PFSK-1 (cell line): ENCODE results near the gene TLR4.

Experiments used
- FOXP2 ChIP-seq: optimal IDR thresholded peaks from 2 replicates; pipeline ENCODE3; 2011; ENCODE audit warnings: borderline replicate concordance, control low read depth, inconsistent platforms; ENCODE audit not compliant: insufficient read depth; ENCODE audit errors: extremely low read length, extremely low read depth
- POLR2AphosphoS5 ChIP-seq: IDR thresholded peaks from 2 replicates; pipeline ENCODE4 v1.6.1; 2012; ENCODE audit warnings: low read depth, mild to moderate bottlenecking, control low read depth, low read length, moderate library complexity
- REST ChIP-seq, 2 experiments: IDR thresholded peaks; 2 replicates each; pipeline versions ENCODE4 v1.6.1 to v1.8.0; 2011 to 2012; ENCODE audit warnings: low read depth in 2 of 2, low read length in 2 of 2, control low read depth in 1 of 2, inconsistent platforms in 1 of 2, mild to moderate bottlenecking in 1 of 2, moderate library complexity in 1 of 2; ENCODE audit not compliant: insufficient read depth in 1 of 2
- SIN3A ChIP-seq: IDR thresholded peaks from 2 replicates; pipeline ENCODE4 v1.6.1; 2012; ENCODE audit warnings: mild to moderate bottlenecking, low read length, moderate library complexity, borderline replicate concordance; ENCODE audit not compliant: insufficient read depth
- TAF1 ChIP-seq: IDR thresholded peaks from 2 replicates; pipeline ENCODE4 v1.6.1; 2012; ENCODE audit warnings: low read length, control low read depth, borderline replicate concordance; ENCODE audit not compliant: insufficient read depth

Gene TLR4

GRCh38 chr9:117697046-117697445 is 7.2 kb upstream of the TLR4 start:
- TF ChIP-seq REST (IDR thresholded peaks at IDR 0.05; ENCODE audit: insufficient read depth in 1 of 2, low read depth in 2 of 2, low read length in 2 of 2): no peak
- no peak for TF ChIP-seq POLR2AphosphoS5
- TF ChIP-seq FOXP2: no peak
- no peak for TF ChIP-seq SIN3A
- no peak for TF ChIP-seq TAF1

- TF ChIP-seq REST (IDR thresholded peaks at IDR 0.05; ENCODE audit: insufficient read depth in 1 of 2, low read depth in 2 of 2, low read length in 2 of 2) (no peak), POLR2AphosphoS5 (no peak), FOXP2 (no peak), SIN3A (no peak), TAF1 (no peak)
Observed at GRCh38 chr9:117703537-117703936, 666 bp upstream of the TLR4 start.

- TF ChIP-seq TAF1: no peak
- no peak for TF ChIP-seq POLR2AphosphoS5
- no peak for TF ChIP-seq REST (IDR thresholded peaks at IDR 0.05; ENCODE audit: insufficient read depth in 1 of 2, low read depth in 2 of 2, low read length in 2 of 2)
- no peak for TF ChIP-seq SIN3A
- no peak for TF ChIP-seq FOXP2
Observed at GRCh38 chr9:117704597-117704996, 394 bp downstream of the TLR4 start.

GRCh38 chr9:117705386-117705785 is 1.2 kb downstream of the TLR4 start:
- TF ChIP-seq TAF1 (no peak), REST (IDR thresholded peaks at IDR 0.05; ENCODE audit: insufficient read depth in 1 of 2, low read depth in 2 of 2, low read length in 2 of 2) (no peak), SIN3A (no peak), FOXP2 (no peak), POLR2AphosphoS5 (no peak)
